Upper lobe of right lung (tissue), 1 donor: ENCODE measurements around the gene GARIN5B. TPM values are rescaled to one million over a fixed set of nuclear protein-coding genes. Genes with fewer than 3 reads are reported as not detected.
A peak's percentile ranks its signal among the peaks of the same experiment; 100 is the strongest.

ENCODE experiments used
- ATAC-seq: fragments of 200-7000 bp; cut with Tn5 transposase; one replicate; pipeline ENCODE4 v1.9.1; 2020; ENCODE audit warnings: mild to moderate bottlenecking, moderate library complexity
- DNase-seq: peaks from one replicate; pipeline ENCODE4 v3.0.0-alpha.2; 2020
- H3K27ac ChIP-seq: fragments of 200-600 bp; one replicate; pipeline ENCODE4 v1.8.0; 2022
- H3K27me3 ChIP-seq: fragments of 200-600 bp; one replicate; pipeline ENCODE4 v1.8.0; 2022; ENCODE audit warnings: mild to moderate bottlenecking
- H3K36me3 ChIP-seq: fragments of 200-600 bp; one replicate; pipeline ENCODE4 v1.8.0; 2022
- H3K4me1 ChIP-seq: fragments of 200-600 bp; one replicate; pipeline ENCODE4 v1.8.0; 2022
- H3K4me3 ChIP-seq: fragments of 200-600 bp; one replicate; pipeline ENCODE4 v1.8.0; 2022; ENCODE audit warnings: mild to moderate bottlenecking
- H3K9me3 ChIP-seq: fragments of 200-600 bp; one replicate; pipeline ENCODE4 v1.8.0; 2022
- intact Hi-C: fragments of 100-400 bp; cut with DNase I; formaldehyde crosslinking; loops from one replicate; pipeline ENCODE4 v1.11.0; 2022
- total RNA-seq: library from RNA; stranded (reverse); fragmentation: NEBNext Ultra II Directional; extraction: Animal tissue kit (Norgen Biotek cat#: 25700); gene quantifications from one replicate; pipeline ENCODE4 v1.2.1, GENCODE V29; 2021
- TF ChIP-seq, protein P1 (sequence below): fragments of 200-600 bp; IDR thresholded peaks from one replicate; pipeline ENCODE4 v1.8.0; 2022; ENCODE audit warnings: antibody characterized with exemption
- donor health status: DM: no; HTN: yes; CAD: no; lungs with severe emphysema.

The GARIN5B gene
- total RNA-seq, 1 donor from 2014 or later, result not detected

DNA sequence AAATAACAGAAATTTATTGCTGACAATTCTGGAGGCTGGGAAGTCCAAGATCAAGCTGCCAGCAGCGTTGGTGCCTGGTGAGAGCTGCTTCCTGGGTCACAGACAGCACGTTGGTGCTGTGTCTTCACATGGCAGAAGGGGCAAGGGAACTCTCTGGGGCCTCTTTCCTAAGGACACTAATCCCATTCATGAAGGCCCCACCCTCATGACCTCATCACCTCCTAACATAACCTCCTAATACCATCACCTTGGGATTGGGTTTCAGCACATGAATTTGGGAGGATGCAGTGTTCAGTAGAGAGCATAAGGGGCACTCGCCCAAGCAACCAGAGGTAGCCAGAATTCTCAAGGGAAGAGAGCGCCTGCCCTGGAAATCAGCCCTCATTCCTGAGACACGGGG, 53.6 kb downstream of the GARIN5B start:
- intact Hi-C loops, result no loop called here
- Histone ChIP-seq H3K27me3 (no peaks in the 10 kb centered on the region), H3K36me3 (no peaks in the 10 kb centered on the region), H3K27ac (no peak overlapping the region), H3K4me3 (no peak overlapping the region), H3K4me1 (no peaks in the 10 kb centered on the region), H3K9me3 (no peaks in the 10 kb centered on the region)
- DNase-seq (no peak), ATAC-seq (no peak)
- TF ChIP-seq, protein P1, sequence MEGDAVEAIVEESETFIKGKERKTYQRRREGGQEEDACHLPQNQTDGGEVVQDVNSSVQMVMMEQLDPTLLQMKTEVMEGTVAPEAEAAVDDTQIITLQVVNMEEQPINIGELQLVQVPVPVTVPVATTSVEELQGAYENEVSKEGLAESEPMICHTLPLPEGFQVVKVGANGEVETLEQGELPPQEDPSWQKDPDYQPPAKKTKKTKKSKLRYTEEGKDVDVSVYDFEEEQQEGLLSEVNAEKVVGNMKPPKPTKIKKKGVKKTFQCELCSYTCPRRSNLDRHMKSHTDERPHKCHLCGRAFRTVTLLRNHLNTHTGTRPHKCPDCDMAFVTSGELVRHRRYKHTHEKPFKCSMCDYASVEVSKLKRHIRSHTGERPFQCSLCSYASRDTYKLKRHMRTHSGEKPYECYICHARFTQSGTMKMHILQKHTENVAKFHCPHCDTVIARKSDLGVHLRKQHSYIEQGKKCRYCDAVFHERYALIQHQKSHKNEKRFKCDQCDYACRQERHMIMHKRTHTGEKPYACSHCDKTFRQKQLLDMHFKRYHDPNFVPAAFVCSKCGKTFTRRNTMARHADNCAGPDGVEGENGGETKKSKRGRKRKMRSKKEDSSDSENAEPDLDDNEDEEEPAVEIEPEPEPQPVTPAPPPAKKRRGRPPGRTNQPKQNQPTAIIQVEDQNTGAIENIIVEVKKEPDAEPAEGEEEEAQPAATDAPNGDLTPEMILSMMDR, result no peak

GRCh38 chr19:55308281-55308680, 54.8 kb downstream of the GARIN5B start:
- Histone ChIP-seq H3K27me3 (no peaks in the 10 kb centered on the region), H3K4me3 (no peak overlapping the region), H3K4me1 (no peaks in the 10 kb centered on the region), H3K27ac (no peak overlapping the region), H3K9me3 (no peaks in the 10 kb centered on the region), H3K36me3 (no peaks in the 10 kb centered on the region)
- no peak for DNase-seq
- intact Hi-C loops, result no loop called here
- TF ChIP-seq, protein P1, result no peak
- no peak for ATAC-seq

GRCh38 chr19:55306712-55307111, 56.3 kb downstream of the GARIN5B start:
- Histone ChIP-seq H3K27me3 (no peaks in the 10 kb centered on the region), H3K27ac (no peak overlapping the region), H3K4me3 (no peak overlapping the region), H3K9me3 (no peaks in the 10 kb centered on the region), H3K4me1 (peaks cover 3% of the 10 kb centered on the region), H3K36me3 (no peaks in the 10 kb centered on the region)
- ATAC-seq, result no peak
- TF ChIP-seq, protein P1, result no peak
- intact Hi-C loops, result no loop called here
- DNase-seq, result no peak

DNA sequence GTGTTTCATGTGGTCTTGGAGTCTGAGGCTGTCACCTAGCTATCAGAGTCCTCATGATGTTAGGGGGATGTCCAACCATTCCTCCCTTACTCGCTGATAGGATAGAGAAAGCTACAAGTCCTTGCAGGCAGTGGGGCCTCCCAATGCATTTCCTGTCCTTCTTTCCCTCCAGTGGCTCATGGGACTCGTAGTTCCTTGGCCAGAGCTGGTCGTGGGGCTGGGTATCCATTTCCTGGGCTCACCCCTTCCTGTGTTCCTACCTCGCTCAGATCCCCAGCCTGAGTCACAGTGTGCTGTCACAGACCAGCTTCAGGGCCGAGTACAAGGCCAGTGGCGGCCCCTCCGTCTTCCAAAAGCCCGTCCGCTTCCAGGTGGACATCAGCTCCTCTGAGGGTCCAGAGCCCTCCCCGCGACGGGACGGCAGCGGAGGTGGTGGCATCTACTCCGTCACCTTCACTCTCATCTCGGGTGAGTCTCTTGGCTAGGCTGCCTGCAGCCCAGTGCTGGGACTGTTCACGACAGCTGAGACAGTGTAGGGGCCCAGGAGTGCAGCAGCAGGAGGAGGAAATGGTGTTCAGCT, 57.0 kb downstream of the GARIN5B start:
- no peak for ATAC-seq
- intact Hi-C loops, result no loop called here
- no peaks in the 10 kb centered on the region for H3K36me3 ChIP-seq
- no peak overlapping the region for H3K4me3 ChIP-seq
- DNase-seq, result no peak
- peaks cover 7% of the 10 kb centered on the region for H3K4me1 ChIP-seq
- TF ChIP-seq, protein P1, result no peak
- no peaks in the 10 kb centered on the region for H3K9me3 ChIP-seq
- no peaks in the 10 kb centered on the region for H3K27me3 ChIP-seq
- H3K27ac ChIP-seq, result no peak overlapping the region

DNA sequence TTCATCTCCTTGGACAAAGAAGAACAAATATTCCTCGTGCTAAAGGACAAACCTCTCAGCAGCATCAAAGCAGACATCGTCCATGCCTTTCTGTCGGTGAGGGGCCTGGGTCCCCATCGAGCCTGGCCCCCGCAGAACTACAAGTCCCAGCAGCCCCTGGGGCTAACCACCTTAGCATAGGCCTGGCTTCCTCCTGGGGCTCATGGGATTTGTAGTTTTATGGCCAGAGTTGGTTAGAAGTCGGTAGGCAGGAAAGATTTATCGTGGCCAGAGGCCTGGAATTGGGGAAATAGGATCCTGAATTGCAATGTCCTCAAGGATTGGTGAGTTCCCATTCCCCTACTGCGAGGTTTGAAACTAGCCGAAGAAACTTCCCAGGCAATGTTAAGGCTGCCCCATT, 57.6 kb downstream of the GARIN5B start:
- no peak for DNase-seq
- H3K36me3 ChIP-seq, result no peaks in the 10 kb centered on the region
- H3K27me3 ChIP-seq, result no peaks in the 10 kb centered on the region
- no peak overlapping the region for H3K27ac ChIP-seq
- intact Hi-C loops, result no loop called here
- no peak overlapping the region for H3K4me3 ChIP-seq
- TF ChIP-seq, protein P1, result no peak
- H3K9me3 ChIP-seq, result no peaks in the 10 kb centered on the region
- peak; percentile 57 for ATAC-seq
- peaks cover 7% of the 10 kb centered on the region for H3K4me1 ChIP-seq

DNA sequence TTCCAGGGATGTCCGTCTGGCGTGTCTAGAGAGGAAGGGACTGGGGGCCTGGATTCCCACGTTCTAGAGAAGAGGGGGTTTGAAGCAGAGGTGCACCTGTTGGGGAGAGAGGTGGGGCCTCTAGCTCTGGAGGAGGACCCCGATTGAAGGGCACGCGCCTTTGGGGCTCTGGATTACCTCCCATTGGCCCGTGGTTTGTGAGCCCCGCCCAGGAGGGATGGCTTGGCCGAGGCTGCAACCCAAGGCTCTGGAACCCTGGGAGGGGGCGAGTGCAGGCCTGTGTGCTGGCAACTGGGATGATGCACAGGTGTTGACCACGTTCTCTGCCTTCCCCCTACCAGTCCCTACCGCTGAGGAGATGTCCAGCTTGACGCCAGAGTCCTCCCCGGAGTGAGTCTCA, 58.1 kb downstream of the GARIN5B start:
- TF ChIP-seq, protein P1, result no peak
- no peaks in the 10 kb centered on the region for H3K36me3 ChIP-seq
- H3K4me3 ChIP-seq, result no peak overlapping the region
- ATAC-seq (no peak), DNase-seq (no peak)
- no peaks in the 10 kb centered on the region for H3K27me3 ChIP-seq
- H3K9me3 ChIP-seq, result no peaks in the 10 kb centered on the region
- peaks cover 7% of the 10 kb centered on the region for H3K4me1 ChIP-seq
- intact Hi-C loops, result no loop called here
- no peak overlapping the region for H3K27ac ChIP-seq
